Anterior cingulate cortex (tissue), 58 donors: ENCODE data around the gene KLHL3.

Experiments used
- DNase-seq, 58 donors: peaks; one replicate each; lab custom pipeline; 2025; lab: John Stamatoyannopoulos, UW

Gene KLHL3

GRCh38 chr5:137616046-137616445 lies 119.8 kb downstream of the KLHL3 start:
- DNase-seq = no peak

DNA sequence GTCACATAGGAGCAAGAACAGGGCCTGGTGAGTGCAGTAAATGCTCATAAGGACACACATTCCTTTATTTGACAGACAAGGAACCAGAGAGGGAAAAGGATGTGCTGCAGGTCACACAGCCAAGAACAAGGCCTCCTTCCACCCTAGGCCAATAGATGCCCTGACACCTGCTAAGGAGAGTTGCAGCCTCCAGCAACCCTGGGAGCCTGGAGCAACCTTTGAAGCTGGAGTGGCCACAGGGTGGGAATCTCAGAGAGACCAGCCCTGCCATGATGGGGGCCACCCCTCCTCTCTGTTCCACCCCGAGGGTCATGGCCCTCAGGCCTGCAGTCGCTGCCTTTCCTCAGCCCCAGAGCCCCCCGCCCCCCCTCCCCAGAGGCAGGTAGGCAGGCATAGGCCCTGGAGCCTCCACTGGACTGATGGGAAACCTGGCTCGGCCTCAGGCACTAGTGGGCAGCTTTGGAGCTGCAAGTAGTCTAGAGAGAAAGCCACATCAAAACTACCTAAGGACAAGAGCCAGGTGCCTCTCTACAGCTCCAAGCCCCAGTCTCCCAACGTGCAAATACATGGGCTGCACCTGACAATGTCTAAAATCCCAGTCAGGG lies 120.6 kb downstream of the KLHL3 start:
- no peak for DNase-seq

DNA sequence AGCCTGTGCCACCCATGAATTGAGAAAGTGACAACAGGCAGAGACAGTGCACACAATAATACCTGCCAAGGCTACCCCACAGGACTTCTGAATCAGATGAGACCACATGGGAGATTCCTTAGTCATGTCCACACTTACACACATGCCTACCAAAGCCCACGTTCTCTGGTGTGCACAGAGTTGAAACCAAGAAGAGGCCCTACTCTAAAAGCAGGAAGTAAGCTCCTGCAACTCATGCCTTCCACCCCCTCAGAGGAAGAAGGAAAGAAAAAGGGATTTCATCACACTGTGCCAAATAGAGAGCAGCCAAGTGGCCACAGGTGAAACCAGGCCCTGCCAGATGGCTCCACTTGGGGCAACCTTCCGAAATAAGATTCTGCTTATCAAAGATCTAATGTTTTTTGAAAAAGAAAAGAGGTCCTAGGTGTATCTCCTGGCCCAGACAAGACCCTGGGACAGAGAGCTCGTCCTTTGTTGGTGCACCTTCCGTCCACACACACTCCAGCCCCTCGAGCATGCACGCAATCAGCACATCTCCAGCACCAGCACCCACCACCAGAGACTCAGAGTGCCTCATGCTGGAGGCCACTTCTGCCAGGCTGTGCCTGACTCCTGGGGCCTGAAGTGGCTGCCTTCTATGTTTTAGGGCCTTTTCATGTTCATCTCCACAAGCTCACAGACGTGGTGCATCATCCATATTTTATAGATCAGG lies 122.2 kb downstream of the KLHL3 start:
- DNase-seq = peak in 6 of 58 donors; percentile 7 to 37 (median 17)

GRCh38 chr5:137612576-137612975 lies 123.3 kb downstream of the KLHL3 start:
- no peak for DNase-seq

- no peak for DNase-seq
Observed at GRCh38 chr5:137611794-137612435, 124.0 kb downstream of the KLHL3 start.

GRCh38 chr5:137611011-137611580 lies 124.8 kb downstream of the KLHL3 start:
- no peak for DNase-seq

GRCh38 chr5:137610598-137610997 lies 125.3 kb downstream of the KLHL3 start:
- no peak for DNase-seq

GRCh38 chr5:137609127-137609526 lies 126.8 kb downstream of the KLHL3 start:
- DNase-seq = no peak

DNA sequence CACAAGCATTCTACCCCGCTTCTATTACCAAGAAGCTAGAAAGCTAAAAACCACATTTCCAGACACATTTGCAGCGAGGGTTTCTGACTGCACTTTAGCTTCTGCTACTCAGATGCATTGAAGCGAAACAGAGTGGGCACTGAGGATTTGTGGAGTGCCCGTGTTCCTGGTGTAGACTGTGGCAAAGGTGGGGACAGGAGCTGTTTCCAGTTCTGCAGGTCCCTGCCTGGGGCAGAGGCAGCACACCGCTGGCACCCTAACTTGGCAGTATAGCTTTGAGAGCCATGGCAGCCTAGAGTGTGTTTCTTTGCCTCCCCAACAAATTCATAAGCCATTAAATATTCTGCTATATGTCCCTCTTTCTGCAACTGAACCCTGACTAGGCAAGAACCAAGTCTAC lies 128.1 kb downstream of the KLHL3 start:
- no peak for DNase-seq

GRCh38 chr5:137606401-137606800 lies 129.5 kb downstream of the KLHL3 start:
- no peak for DNase-seq

DNA sequence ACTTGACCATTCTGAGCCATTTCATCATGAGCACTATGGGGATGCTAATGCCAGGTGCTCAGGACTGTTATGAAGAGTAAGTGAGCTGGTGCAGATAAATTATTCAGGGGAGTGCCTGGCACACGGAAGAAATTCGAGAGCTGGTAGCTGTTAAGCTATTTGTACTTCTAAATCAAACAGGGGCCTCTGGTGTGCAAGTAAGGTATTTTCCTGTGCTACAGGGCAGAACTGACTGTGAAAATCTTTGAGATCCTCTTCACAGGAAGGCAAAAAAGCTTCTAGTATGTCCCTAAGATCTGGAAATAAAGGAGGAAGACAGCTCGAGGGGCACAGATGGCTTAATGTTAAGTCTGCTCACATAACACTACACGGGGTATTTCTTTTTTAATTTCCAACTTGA lies 130.5 kb downstream of the KLHL3 start:
- peak in 3 of 58 donors; percentile 16 to 45 (median 43) for DNase-seq

DNA sequence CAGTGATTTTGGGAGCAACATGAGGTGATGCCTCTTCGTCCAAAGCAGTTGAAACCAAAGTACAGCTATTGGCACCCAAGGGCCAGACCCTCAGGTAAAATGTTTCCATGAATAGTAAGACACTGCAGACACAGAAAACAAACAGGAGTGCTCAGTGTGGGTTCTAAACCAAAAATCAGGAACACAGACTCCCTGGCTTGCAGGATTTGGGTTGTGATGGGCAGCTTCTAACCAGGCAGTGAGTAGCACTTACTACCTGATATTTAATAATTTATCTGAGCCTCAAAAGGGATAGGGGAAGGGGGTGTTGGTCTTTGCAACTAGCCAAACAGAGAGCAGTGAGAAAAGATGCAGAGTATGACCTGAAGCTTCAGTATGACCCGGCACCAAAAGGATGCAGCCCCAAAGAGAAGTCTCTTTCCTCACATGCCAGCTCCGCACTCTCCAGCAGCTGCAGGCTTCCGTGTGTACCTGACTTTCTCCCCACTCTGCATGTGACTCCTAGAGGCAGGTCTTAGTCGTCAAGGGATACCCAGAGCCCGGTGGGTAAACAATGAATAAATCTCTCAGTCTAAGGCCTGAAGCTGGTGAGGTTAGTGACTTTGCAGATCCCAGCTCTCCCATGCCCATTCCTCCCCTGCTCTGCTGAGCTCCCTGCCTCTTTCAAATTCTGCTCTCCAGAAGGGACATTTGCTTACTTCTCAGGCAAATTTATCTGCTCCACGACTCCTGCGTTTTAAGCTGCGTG lies 131.4 kb downstream of the KLHL3 start:
- no peak for DNase-seq

DNA sequence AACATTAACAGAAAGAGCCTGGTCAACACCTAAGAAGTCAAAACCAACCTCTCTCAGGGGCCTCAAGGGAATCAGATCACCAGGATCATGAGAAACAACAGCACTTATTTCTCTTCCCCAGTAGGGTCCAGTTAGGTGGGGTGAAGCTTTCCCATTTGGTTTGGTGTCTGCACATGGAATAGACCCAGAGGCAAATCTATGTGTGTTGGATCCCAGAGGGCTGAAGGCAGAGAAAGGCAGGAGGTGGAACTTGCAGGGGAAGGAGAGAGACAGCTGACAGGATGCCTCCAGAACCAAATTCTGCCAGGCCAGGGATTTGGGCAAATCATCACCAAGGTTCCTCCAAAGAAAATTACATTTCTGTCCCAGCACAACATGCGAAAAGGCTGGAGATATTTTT lies 132.0 kb downstream of the KLHL3 start:
- no peak for DNase-seq

- DNase-seq = no peak
Observed at GRCh38 chr5:137603356-137603755, 132.5 kb downstream of the KLHL3 start.

- DNase-seq = no peak
Observed at GRCh38 chr5:137602721-137603273, 133.1 kb downstream of the KLHL3 start.

DNA sequence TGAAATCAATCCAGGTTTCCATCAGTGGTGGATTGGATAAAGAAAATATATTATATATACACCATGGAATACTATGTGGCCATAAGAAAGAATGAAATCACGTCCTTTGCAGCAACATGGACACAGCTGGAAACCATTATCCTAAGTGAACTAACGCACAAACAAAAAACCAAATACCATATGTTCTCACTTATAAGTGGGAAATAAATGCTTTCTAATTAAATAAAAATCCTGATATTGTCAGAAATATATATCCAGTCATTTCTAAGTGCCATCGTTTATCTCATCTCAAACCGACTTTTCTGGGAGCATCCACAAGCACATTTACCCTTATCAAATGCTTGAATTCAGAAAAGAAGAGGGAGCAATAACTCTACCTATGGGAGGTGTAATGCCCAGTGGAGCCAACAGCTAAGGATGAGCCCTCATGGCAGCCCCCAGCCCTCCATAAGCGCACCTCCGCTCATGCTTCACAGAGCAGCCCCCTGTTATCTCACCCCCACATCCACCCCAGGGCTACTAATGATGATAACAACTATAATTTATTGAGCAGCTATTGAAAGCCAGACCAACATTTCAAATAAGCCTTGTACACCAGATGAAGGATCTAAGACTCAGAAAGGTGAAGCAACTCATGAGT lies 135.0 kb downstream of the KLHL3 start:
- no peak for DNase-seq

DNA sequence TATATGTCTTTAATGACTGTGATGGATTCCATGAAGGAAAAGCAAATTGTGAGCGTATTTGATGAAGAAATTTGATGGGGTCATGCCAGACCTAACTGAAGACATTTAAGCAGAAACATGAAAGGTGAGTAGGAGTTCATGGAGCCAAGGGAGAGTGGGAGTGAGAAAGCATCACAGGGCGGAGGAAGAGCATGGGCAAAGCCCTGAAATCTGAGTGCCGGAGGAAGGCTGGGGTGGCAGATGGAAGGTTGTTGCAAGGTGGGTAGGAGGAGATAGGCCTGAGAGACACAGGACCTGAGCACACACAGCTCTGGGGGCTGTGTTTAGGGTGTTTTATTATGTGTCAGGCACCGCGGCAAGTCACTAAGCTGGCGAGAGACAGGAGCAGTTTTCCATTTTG lies 136.4 kb downstream of the KLHL3 start:
- DNase-seq = no peak

- DNase-seq = peak in 21 of 58 donors; percentile 7 to 51 (median 32)
Observed at GRCh38 chr5:137598399-137598798, 137.5 kb downstream of the KLHL3 start.

DNA sequence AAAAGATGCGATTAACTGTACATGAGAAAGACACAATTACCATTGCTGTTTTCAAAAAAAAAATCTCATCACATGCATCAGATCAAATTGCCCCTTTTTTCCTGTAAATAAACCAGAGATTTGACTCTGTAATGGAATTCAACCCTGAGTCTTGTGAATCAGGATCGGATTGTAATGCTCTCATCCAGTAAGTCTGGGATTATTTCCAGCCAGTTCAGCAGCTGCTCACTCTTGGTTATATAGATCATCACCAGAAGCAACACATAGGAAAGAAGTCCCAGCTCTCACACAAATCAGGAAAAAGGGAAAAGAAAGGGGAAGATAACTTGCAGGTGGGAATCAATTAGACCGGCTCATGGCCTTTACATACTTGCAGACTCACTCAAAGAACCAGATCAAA lies 138.9 kb downstream of the KLHL3 start:
- DNase-seq = no peak
